Endothelial cell (in vitro differentiated cells): ENCODE measurements around the gene PKN2. TPM values are rescaled to one million over a fixed set of nuclear protein-coding genes. Genes with fewer than 3 reads are reported as not detected.

Experiments
- DNase-seq: peaks from one replicate; pipeline ENCODE4 v3.0.0; 2021; ENCODE audit warnings: low spot score
- H3K27ac Mint-ChIP-seq: one replicate; pipeline ENCODE4 v1.8.0; 2021; ENCODE audit warnings: mixed read lengths, inconsistent platforms; ENCODE audit not compliant: unreplicated experiment
- H3K27me3 Mint-ChIP-seq: one replicate; pipeline ENCODE4 v1.8.0; 2021; ENCODE audit warnings: mild to moderate bottlenecking, moderate library complexity, mixed read lengths, inconsistent platforms; ENCODE audit not compliant: unreplicated experiment
- H3K36me3 Mint-ChIP-seq: one replicate; pipeline ENCODE4 v1.8.0; 2021; ENCODE audit warnings: mild to moderate bottlenecking, low read depth, mixed read lengths, inconsistent platforms; ENCODE audit not compliant: unreplicated experiment
- H3K4me1 Mint-ChIP-seq: one replicate; pipeline ENCODE4 v1.8.0; 2021; ENCODE audit warnings: mild to moderate bottlenecking, mixed read lengths, inconsistent platforms; ENCODE audit not compliant: unreplicated experiment
- H3K4me3 Mint-ChIP-seq: one replicate; pipeline ENCODE4 v1.8.0; 2021; ENCODE audit warnings: mild to moderate bottlenecking, mixed read lengths, inconsistent platforms; ENCODE audit not compliant: unreplicated experiment
- H3K9me3 Mint-ChIP-seq: one replicate; pipeline ENCODE4 v1.8.0; 2021; ENCODE audit warnings: mixed read lengths, inconsistent platforms; ENCODE audit not compliant: unreplicated experiment
- CTCF ChIP-seq: fragments of 200-600 bp; sonication (generic); IDR thresholded peaks from one replicate; pipeline ENCODE4 v1.5.0; 2021; ENCODE audit warnings: antibody characterized with exemption; ENCODE audit not compliant: unreplicated experiment
- long read RNA-seq: library from polyadenylated mRNA; unstranded; transcript quantifications from one replicate; pipeline ENCODE4 v2.0.0, GENCODE V29; 2020; ENCODE audit not compliant: unreplicated experiment
- total RNA-seq: library from RNA; stranded (reverse); fragmentation: NEBNext Ultra II Directional; extraction: Animal tissue kit (Norgen Biotek cat#: 25700); gene quantifications from one replicate; pipeline ENCODE4 v1.2.1, GENCODE V29; 2021; ENCODE audit not compliant: unreplicated experiment

PKN2 gene
- total RNA-seq: 51.0 TPM
- long read RNA-seq, full-length matches to known transcripts: 3 of 5 reads
- long read RNA-seq, partial matches to known transcripts: 0 of 5 reads
- long read RNA-seq, other reads (novel, unspliced or antisense): 2 of 5 reads

GRCh38 chr1:88683541-88684481 is at the start of gene PKN2:
PKN2 (plus strand) TSS chr1:88684273; CDS start chr1:88684581, 308 bp downstream.
- TF ChIP-seq CTCF: peak; percentile 16
- H3K4me1 Mint-ChIP-seq: peaks cover 15% of the 10 kb centered on the region
- no peaks in the 10 kb centered on the region for H3K27me3 Mint-ChIP-seq
- H3K4me3 Mint-ChIP-seq: peak within 1 kb of the TSS; percentile 99
- peak; percentile 98 for DNase-seq
- H3K9me3 Mint-ChIP-seq: no peaks in the 10 kb centered on the region
- no peaks in the 10 kb centered on the region for H3K36me3 Mint-ChIP-seq
- peak within 1 kb of the TSS; percentile 96 for H3K27ac Mint-ChIP-seq

- Mint-ChIP-seq H3K27ac (no peak overlapping the region), H3K36me3 (no peaks in the 10 kb centered on the region)
- no peak for DNase-seq
Measured at GRCh38 chr1:88634538-88634937, 49.5 kb upstream of the PKN2 start.

GRCh38 chr1:88640060-88640459 is 44.0 kb upstream of the PKN2 start:
- H3K36me3 Mint-ChIP-seq: no peaks in the 10 kb centered on the region
- H3K9me3 Mint-ChIP-seq: no peaks in the 10 kb centered on the region
- H3K4me3 Mint-ChIP-seq: no peak overlapping the region

More at GRCh38 chr1:88634538-88634937, 49.5 kb upstream of the PKN2 start:
- Mint-ChIP-seq H3K4me1 (no peaks in the 10 kb centered on the region), H3K4me3 (no peak overlapping the region), H3K27me3 (no peaks in the 10 kb centered on the region), H3K9me3 (no peaks in the 10 kb centered on the region)
- no peak for TF ChIP-seq CTCF

GRCh38 chr1:88645886-88646285 is 38.2 kb upstream of the PKN2 start:
- peaks cover 10% of the 10 kb centered on the region for H3K4me1 Mint-ChIP-seq
- DNase-seq: no peak
- TF ChIP-seq CTCF: no peak
- no peak overlapping the region for H3K27ac Mint-ChIP-seq
- H3K4me3 Mint-ChIP-seq: no peak overlapping the region
- no peaks in the 10 kb centered on the region for H3K27me3 Mint-ChIP-seq
- H3K9me3 Mint-ChIP-seq: no peaks in the 10 kb centered on the region
- H3K36me3 Mint-ChIP-seq: no peaks in the 10 kb centered on the region

More at GRCh38 chr1:88640060-88640459, 44.0 kb upstream of the PKN2 start:
- no peak overlapping the region for H3K27ac Mint-ChIP-seq
- no peaks in the 10 kb centered on the region for H3K4me1 Mint-ChIP-seq
- H3K27me3 Mint-ChIP-seq: no peaks in the 10 kb centered on the region
- no peak for TF ChIP-seq CTCF
- DNase-seq: no peak
